HG03342 (cell line): ENCODE measurements around the gene RNF5.
A peak's percentile ranks its signal among the peaks of the same experiment; 100 is the strongest.
"Not testable (repeated sequence)": the region's sequence is repeated elsewhere in the genome, so short reads cannot be mapped to it uniquely, and the experiment has no call there.

Experiments
- ATAC-seq: cut with Tn5 transposase; IDR thresholded peaks from one replicate; pipeline ENCODE4 v1.9.1; 2021; ENCODE audit warnings: mild to moderate bottlenecking, moderate library complexity; ENCODE audit not compliant: unreplicated experiment

The RNF5 gene

GRCh38 chr6:32188381-32189068, 10.3 kb downstream of the RNF5 start:
- no peak for ATAC-seq

- no peak for ATAC-seq
Measured at GRCh38 chr6:32189069-32189741, 11.0 kb downstream of the RNF5 start.

- no peak for ATAC-seq
Measured at GRCh38 chr6:32189742-32190053, 11.5 kb downstream of the RNF5 start.

GRCh38 chr6:32190054-32190851, 12.0 kb downstream of the RNF5 start, which contains the start of gene PBX2:
Gene PBX2, minus strand, starts transcription at chr6:32190202. Its CDS starts 287 bp downstream, at chr6:32189915.
- ATAC-seq, result peak; percentile 42

GRCh38 chr6:32190911-32191677, 12.9 kb downstream of the RNF5 start:
- ATAC-seq, result no peak

- no peak for ATAC-seq
Measured at GRCh38 chr6:32191696-32192607, 13.7 kb downstream of the RNF5 start.

GRCh38 chr6:32192608-32193039, 14.4 kb downstream of the RNF5 start, which contains the start of gene GPSM3:
Gene GPSM3, minus strand, starts transcription at chr6:32192643. Its CDS starts 130 bp downstream, at chr6:32192513.
- no peak for ATAC-seq

GRCh38 chr6:32193096-32193495, 14.9 kb downstream of the RNF5 start:
- ATAC-seq, result not testable (repeated sequence)

GRCh38 chr6:32194388-32194787, 16.2 kb downstream of the RNF5 start:
- no peak for ATAC-seq

GRCh38 chr6:32194825-32195651, 16.8 kb downstream of the RNF5 start:
- no peak for ATAC-seq

- peak; percentile 71 for ATAC-seq
Measured at GRCh38 chr6:32195652-32195901, 17.4 kb downstream of the RNF5 start.

- ATAC-seq, result peak; percentile 23
Measured at GRCh38 chr6:32195902-32196681, 17.9 kb downstream of the RNF5 start.

- ATAC-seq, result no peak
Measured at GRCh38 chr6:32196682-32197616, 18.7 kb downstream of the RNF5 start.

- ATAC-seq, result no peak
Measured at GRCh38 chr6:32198345-32198696, 20.1 kb downstream of the RNF5 start.

- no peak for ATAC-seq
Measured at GRCh38 chr6:32198866-32199265, 20.7 kb downstream of the RNF5 start.

GRCh38 chr6:32200711-32201475, 22.7 kb downstream of the RNF5 start:
- no peak for ATAC-seq

GRCh38 chr6:32202186-32202585, 24.0 kb downstream of the RNF5 start:
- no peak for ATAC-seq
